Upper lobe of left lung (tissue), 6 donors: ENCODE results near the gene RRP9. TPM values are rescaled to one million over a fixed set of nuclear protein-coding genes. Genes with fewer than 3 reads are reported as not detected.
A peak's percentile ranks its signal among the peaks of the same experiment; 100 is the strongest.

ENCODE experiments used
- ATAC-seq, 2 donors: fragments of 200-7000 bp; cut with Tn5 transposase; one replicate each; pipeline ENCODE4 v1.9.1; 2022; ENCODE audit warnings: mild to moderate bottlenecking in 2 of 2, moderate library complexity in 2 of 2; ENCODE audit not compliant: low FRiP score in 2 of 2
- DNase-seq, 2 donors: peaks; one replicate each; pipeline ENCODE4 v3.0.0-alpha.2; 2019 to 2020
- H3K27ac ChIP-seq, 4 donors: fragments of 200-600 bp; sonication (generic); one replicate each; pipeline ENCODE4 v1.5.1; 2016 to 2019
- H3K27me3 ChIP-seq, 4 donors: fragments of 200-600 bp; sonication (generic); one replicate each; pipeline ENCODE4 v1.5.1; 2017 to 2019
- H3K36me3 ChIP-seq, 4 donors: fragments of 200-600 bp; sonication (generic); one replicate each; pipeline ENCODE4 v1.5.1; 2016 to 2019
- H3K4me1 ChIP-seq, 4 donors: fragments of 200-600 bp; sonication (generic); one replicate each; pipeline ENCODE4 v1.5.1; 2018 to 2019
- H3K4me3 ChIP-seq, 4 donors: fragments of 200-600 bp; sonication (generic); one replicate each; pipeline ENCODE4 v1.5.1; 2017 to 2019; ENCODE audit warnings: mild to moderate bottlenecking in 2 of 4, moderate library complexity in 1 of 4
- H3K9me3 ChIP-seq, 4 donors: fragments of 200-600 bp; sonication (generic); one replicate each; pipeline ENCODE4 v1.5.1; 2018 to 2019
- EP300 ChIP-seq, 4 donors: sonication (generic); formaldehyde crosslinking; IDR thresholded peaks; one replicate each; pipeline ENCODE4 v1.5.1; 2017; ENCODE audit warnings: antibody characterized with exemption in 4 of 4, control low read depth in 2 of 4
- POLR2A ChIP-seq, 4 donors: fragments of 450-650 bp; IDR thresholded peaks; one replicate each; pipeline ENCODE4 v1.5.1; 2016 to 2017; ENCODE audit warnings: antibody characterized with exemption in 4 of 4, mild to moderate bottlenecking in 2 of 4
- POLR2AphosphoS5 ChIP-seq, 2 donors: sonication (generic); formaldehyde crosslinking; IDR thresholded peaks; one replicate each; pipeline ENCODE4 v1.5.1; 2017; ENCODE audit warnings: antibody characterized with exemption in 2 of 2
- WGBS, 2 donors: methylation state at CpG; one replicate each; pipeline ENCODE4 v1.1.5; 2017 to 2018; 5-methylcytosine and 5-hydroxymethylcytosine counted together
- total RNA-seq, 6 donors: library from RNA; depleted of rRNA in 4 of 6; stranded (reverse); fragments of >200 nt in 4 of 6; gene quantifications; one replicate each; pipeline versions ENCODE4 v1.1.0 to v1.2.1, GENCODE V29; 2016 to 2021
- TF ChIP-seq, protein P1 (sequence below), 6 experiments: fragments of 450-650 bp in 4 of 6; fragments of 200-600 bp in 2 of 6; sonication (generic) in 2 of 6; IDR thresholded peaks; one replicate each; pipeline ENCODE4 v1.5.1; 2016 to 2019; ENCODE audit warnings: antibody characterized with exemption in 6 of 6
- donor health status: DM: no; HTN: no; CAD: no; lungs with moderate emphysema.
- donor health status: DM: no; HTN: yes; CAD: no; lungs with severe emphysema.

The RRP9 gene
- total RNA-seq, 6 donors from 2014 or later: 10.7 to 30.4 (median 19.8) TPM

DNA sequence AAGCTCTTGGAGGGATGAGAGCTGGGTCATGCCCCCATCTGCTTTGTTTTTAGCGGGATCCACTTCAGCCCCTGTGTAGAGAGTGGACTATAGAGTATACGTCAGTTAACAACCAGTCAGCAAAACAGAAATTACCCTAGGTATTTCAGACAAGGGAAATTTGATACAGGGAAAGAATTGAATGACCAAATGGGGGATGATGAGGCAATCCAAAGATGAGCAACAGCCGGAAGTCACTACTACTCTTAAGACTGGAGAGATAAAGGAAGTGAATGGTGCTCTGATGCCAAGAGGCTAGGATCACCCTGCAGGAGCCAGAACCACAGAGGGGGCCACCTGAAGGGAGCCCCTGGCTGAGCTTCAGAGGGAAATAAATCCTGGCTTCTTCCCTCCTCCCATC is 11.7 kb upstream of the RRP9 start:
- TF ChIP-seq POLR2A (IDR thresholded peaks at IDR 0.05) (no peak), EP300 (IDR thresholded peaks at IDR 0.05) (no peak), POLR2AphosphoS5 (IDR thresholded peaks at IDR 0.05) (no peak)
- TF ChIP-seq, protein P1, sequence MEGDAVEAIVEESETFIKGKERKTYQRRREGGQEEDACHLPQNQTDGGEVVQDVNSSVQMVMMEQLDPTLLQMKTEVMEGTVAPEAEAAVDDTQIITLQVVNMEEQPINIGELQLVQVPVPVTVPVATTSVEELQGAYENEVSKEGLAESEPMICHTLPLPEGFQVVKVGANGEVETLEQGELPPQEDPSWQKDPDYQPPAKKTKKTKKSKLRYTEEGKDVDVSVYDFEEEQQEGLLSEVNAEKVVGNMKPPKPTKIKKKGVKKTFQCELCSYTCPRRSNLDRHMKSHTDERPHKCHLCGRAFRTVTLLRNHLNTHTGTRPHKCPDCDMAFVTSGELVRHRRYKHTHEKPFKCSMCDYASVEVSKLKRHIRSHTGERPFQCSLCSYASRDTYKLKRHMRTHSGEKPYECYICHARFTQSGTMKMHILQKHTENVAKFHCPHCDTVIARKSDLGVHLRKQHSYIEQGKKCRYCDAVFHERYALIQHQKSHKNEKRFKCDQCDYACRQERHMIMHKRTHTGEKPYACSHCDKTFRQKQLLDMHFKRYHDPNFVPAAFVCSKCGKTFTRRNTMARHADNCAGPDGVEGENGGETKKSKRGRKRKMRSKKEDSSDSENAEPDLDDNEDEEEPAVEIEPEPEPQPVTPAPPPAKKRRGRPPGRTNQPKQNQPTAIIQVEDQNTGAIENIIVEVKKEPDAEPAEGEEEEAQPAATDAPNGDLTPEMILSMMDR (IDR thresholded peaks at IDR 0.05): no peak
- DNase-seq: no peak
- Histone ChIP-seq H3K4me1 (peaks cover 6 to 18% (median 10%) of the 10 kb centered on the region in 4 donors), H3K9me3 (no peaks in the 10 kb centered on the region), H3K4me3 (no peak overlapping the region), H3K36me3 (peaks cover 0 to 7% (median 3%) of the 10 kb centered on the region in 4 donors), H3K27me3 (peaks cover 0 to 9% (median 0%) of the 10 kb centered on the region in 4 donors), H3K27ac (no peak overlapping the region)
- WGBS, 2 donors: 66 to 78% methylated on average over 3 of the region's 3 CpGs
- peak in 1 of 2 donors; percentile 44 for ATAC-seq

DNA sequence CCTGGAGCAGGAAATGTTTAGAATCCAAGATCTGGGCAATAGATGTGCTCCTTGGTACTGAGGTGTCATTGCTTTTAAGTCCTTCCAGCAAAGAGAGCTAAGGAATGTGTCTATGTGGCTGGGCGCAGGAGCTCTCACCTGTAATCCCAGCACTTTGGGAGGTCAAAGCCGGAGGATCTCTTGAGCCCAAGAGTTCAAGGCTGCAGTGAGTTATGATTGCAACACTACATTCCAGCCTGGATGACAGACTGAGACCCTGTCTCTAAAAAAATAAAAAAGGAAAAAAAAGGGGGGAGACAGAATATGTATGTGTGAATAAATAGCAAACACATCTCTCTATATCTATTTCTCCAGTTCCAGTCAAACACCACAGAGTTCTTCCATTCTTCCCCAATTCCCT is 9.2 kb upstream of the RRP9 start:
- WGBS, 2 donors: 82 to 89% methylated on average over 2 of the region's 2 CpGs
- DNase-seq: no peak
- no peaks in the 10 kb centered on the region for H3K9me3 ChIP-seq
- H3K27ac ChIP-seq: no peak overlapping the region
- TF ChIP-seq, protein P1 (IDR thresholded peaks at IDR 0.05): no peak
- TF ChIP-seq POLR2AphosphoS5 (IDR thresholded peaks at IDR 0.05): no peak
- no peak for TF ChIP-seq POLR2A (IDR thresholded peaks at IDR 0.05)
- TF ChIP-seq EP300 (IDR thresholded peaks at IDR 0.05): no peak
- H3K27me3 ChIP-seq: peaks cover 0 to 3% (median 0%) of the 10 kb centered on the region in 4 donors
- H3K4me3 ChIP-seq: no peak overlapping the region
- H3K36me3 ChIP-seq: peaks cover 0 to 6% (median 2%) of the 10 kb centered on the region in 4 donors
- H3K4me1 ChIP-seq: peaks cover 0 to 8% (median 4%) of the 10 kb centered on the region in 4 donors
- no peak for ATAC-seq

DNA sequence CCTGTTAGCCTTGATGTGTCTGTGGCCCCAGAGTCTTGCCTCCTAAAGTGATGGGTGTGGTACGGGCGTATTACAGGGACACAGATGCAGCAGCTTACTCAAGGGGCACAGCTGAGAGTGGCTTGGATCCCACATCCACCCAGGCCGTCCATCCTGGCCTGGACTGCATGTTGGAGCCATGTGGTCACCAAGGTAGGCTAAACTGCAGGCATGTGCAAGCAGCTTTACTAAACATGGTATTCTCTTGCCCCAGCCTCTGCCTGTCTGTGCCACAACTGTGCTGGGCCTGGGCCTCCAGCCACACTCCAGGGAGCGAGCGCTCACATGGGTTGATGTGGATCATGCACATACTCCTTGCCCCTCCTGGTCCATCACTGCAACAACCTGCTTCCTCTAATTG is 7.4 kb upstream of the RRP9 start:
- H3K9me3 ChIP-seq: no peaks in the 10 kb centered on the region
- no peaks in the 10 kb centered on the region for H3K27me3 ChIP-seq
- DNase-seq (no peak), ATAC-seq (no peak)
- H3K4me3 ChIP-seq: no peak overlapping the region
- TF ChIP-seq EP300 (IDR thresholded peaks at IDR 0.05): no peak
- TF ChIP-seq, protein P1 (IDR thresholded peaks at IDR 0.05): no peak
- TF ChIP-seq POLR2A (IDR thresholded peaks at IDR 0.05): no peak
- no peak for TF ChIP-seq POLR2AphosphoS5 (IDR thresholded peaks at IDR 0.05)
- H3K36me3 ChIP-seq: peaks cover 0 to 15% (median 2%) of the 10 kb centered on the region in 4 donors
- WGBS, 2 donors: 86 to 93% methylated on average over 4 to 5 of the region's 5 CpGs
- no peak overlapping the region for H3K27ac ChIP-seq
- no peaks in the 10 kb centered on the region for H3K4me1 ChIP-seq

DNA sequence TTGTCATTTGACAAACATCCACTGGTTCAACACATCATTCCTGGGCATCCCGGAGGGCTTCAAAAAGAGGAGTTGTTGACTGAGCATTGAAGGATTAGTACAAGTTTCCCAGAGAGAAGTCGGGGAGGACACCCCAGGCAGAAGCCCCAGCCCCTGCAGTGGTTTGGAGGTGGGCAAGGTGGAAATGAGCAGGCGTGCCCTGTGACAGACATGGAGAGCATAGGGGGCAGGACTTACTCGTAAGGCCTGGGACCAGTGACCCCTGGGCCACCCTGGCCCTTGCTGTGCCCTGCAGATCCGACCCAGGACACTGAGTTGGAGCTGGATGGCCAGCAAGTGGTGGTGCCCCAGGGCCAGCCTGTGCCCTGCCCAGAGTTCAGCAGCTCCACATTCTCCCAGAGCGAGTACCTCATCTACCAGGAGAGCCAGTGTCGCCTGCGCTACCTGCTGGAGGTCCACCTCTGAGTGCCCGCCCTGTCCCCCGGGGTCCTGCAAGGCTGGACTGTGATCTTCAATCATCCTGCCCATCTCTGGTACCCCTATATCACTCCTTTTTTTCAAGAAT is 6.4 kb upstream of the RRP9 start:
- Histone ChIP-seq H3K4me1 (peaks cover 4 to 5% (median 4%) of the 10 kb centered on the region in 4 donors), H3K27ac (no peak overlapping the region), H3K9me3 (no peaks in the 10 kb centered on the region), H3K27me3 (no peaks in the 10 kb centered on the region), H3K4me3 (no peak overlapping the region), H3K36me3 (peaks cover 0 to 17% (median 2%) of the 10 kb centered on the region in 4 donors)
- no peak for ATAC-seq
- TF ChIP-seq, protein P1 (IDR thresholded peaks at IDR 0.05): no peak
- TF ChIP-seq POLR2AphosphoS5 (IDR thresholded peaks at IDR 0.05) (no peak), EP300 (IDR thresholded peaks at IDR 0.05) (no peak), POLR2A (IDR thresholded peaks at IDR 0.05) (no peak)
- DNase-seq: no peak
- 86 to 91% methylated on average over 9 to 10 of the region's 10 CpGs for WGBS, 2 donors
